DOHH2 (cell line): ENCODE data around the gene ZNF503.

Experiments
- H3F3A ChIP-seq: fragments of 200-600 bp; sonication (generic), shearing (Covaris generic); 2 replicates; pipeline ENCODE4 v1.6.0; 2016; ENCODE audit warnings: antibody characterized with exemption, mild to moderate bottlenecking; ENCODE audit not compliant: control insufficient read depth, insufficient read depth
- H3K27ac ChIP-seq: fragments of 200-600 bp; sonication (generic); 2 replicates; pipeline ENCODE4 v1.5.1; 2014; ENCODE audit warnings: low read depth, mild to moderate bottlenecking, low read length, moderate library complexity
- H3K27me3 ChIP-seq: fragments of 200-600 bp; sonication (generic); 2 replicates; pipeline ENCODE4 v1.6.1; 2014; ENCODE audit warnings: mild to moderate bottlenecking, low read length, mixed read lengths; ENCODE audit not compliant: control insufficient read depth
- H3K36me3 ChIP-seq: fragments of 200-600 bp; sonication (generic); 2 replicates; pipeline ENCODE4 v1.6.1; 2014; ENCODE audit warnings: mild to moderate bottlenecking, low read length, moderate library complexity, mixed read lengths; ENCODE audit not compliant: control insufficient read depth
- H3K4me1 ChIP-seq: fragments of 200-600 bp; sonication (generic); 2 replicates; pipeline ENCODE4 v1.6.1; 2014; ENCODE audit warnings: mild to moderate bottlenecking, low read length, mixed read lengths; ENCODE audit not compliant: control insufficient read depth
- H3K4me2 ChIP-seq: fragments of 200-600 bp; sonication (generic); 2 replicates; pipeline ENCODE4 v1.6.0; 2014; ENCODE audit warnings: mild to moderate bottlenecking, low read length, moderate library complexity
- H3K4me3 ChIP-seq: fragments of 200-600 bp; sonication (generic); 2 replicates; pipeline ENCODE4 v1.5.1; 2014; ENCODE audit warnings: mild to moderate bottlenecking, low read length, mixed read lengths
- H3K79me2 ChIP-seq: fragments of 200-600 bp; sonication (generic); 2 replicates; pipeline ENCODE4 v1.6.1; 2014; ENCODE audit warnings: mild to moderate bottlenecking, low read length, mixed read lengths; ENCODE audit not compliant: control insufficient read depth
- H3K9me2 ChIP-seq: fragments of 200-600 bp; sonication (generic); replicated peaks from 2 replicates; pipeline ENCODE4 v1.6.1; 2014; ENCODE audit warnings: mild to moderate bottlenecking, low read length, mixed read lengths; ENCODE audit not compliant: control insufficient read depth
- H3K9me3 ChIP-seq: fragments of 200-600 bp; sonication (generic); 2 replicates; pipeline ENCODE4 v1.6.1; 2014; ENCODE audit warnings: antibody characterized with exemption, low read length, mixed read lengths; ENCODE audit not compliant: control insufficient read depth, insufficient read depth
- H4K20me1 ChIP-seq: fragments of 200-600 bp; sonication (generic); 2 replicates; pipeline ENCODE4 v1.6.0; 2014; ENCODE audit warnings: low read depth, mild to moderate bottlenecking, antibody characterized with exemption, low read length, moderate library complexity; ENCODE audit not compliant: control insufficient read depth, insufficient read depth
- CTCF ChIP-seq: fragments of 200-600 bp; sonication (generic); IDR thresholded peaks from one replicate; pipeline ENCODE4 v1.5.1; 2014; ENCODE audit warnings: antibody characterized with exemption, mild to moderate bottlenecking, low read depth, low read length; ENCODE audit not compliant: poor library complexity, severe bottlenecking
- EZH2phosphoT487 ChIP-seq: fragments of 200-600 bp; sonication (generic); IDR thresholded peaks from 2 replicates; pipeline ENCODE4 v1.6.1; 2017; ENCODE audit warnings: borderline replicate concordance, mild to moderate bottlenecking, antibody characterized with exemption, low read length, moderate library complexity, mixed read lengths

ZNF503 gene

GRCh38 chr10:75403144-75403938, 1.8 kb upstream of the ZNF503 start:
- Histone ChIP-seq H3K4me3 (no peak overlapping the region), H3K4me1 (no peaks in the 10 kb centered on the region), H3K9me3 (peaks cover 17% of the 10 kb centered on the region; the same call in 1 of the 2 replicates), H3K36me3 (no peaks in the 10 kb centered on the region), H3F3A (no peaks in the 10 kb centered on the region), H3K27ac (no peak overlapping the region), H4K20me1 (no peaks in the 10 kb centered on the region), H3K79me2 (no peaks in the 10 kb centered on the region), H3K27me3 (no peaks in the 10 kb centered on the region), H3K9me2 (no peaks in the 10 kb centered on the region), H3K4me2 (no peak overlapping the region)
- no peak for TF ChIP-seq EZH2phosphoT487
- no peak for TF ChIP-seq CTCF

- no peaks in the 10 kb centered on the region for H3K79me2 ChIP-seq
- no peaks in the 10 kb centered on the region for H3K9me2 ChIP-seq
- no peaks in the 10 kb centered on the region for H3K27me3 ChIP-seq
- H3K4me3 ChIP-seq, result no peak overlapping the region
- peaks cover 17% of the 10 kb centered on the region; the same call in 1 of the 2 replicates for H3K9me3 ChIP-seq
- no peaks in the 10 kb centered on the region for H3K36me3 ChIP-seq
- no peaks in the 10 kb centered on the region for H3K4me1 ChIP-seq
- no peak overlapping the region for H3K4me2 ChIP-seq
- H3K27ac ChIP-seq, result no peak overlapping the region
- no peaks in the 10 kb centered on the region for H3F3A ChIP-seq
- TF ChIP-seq EZH2phosphoT487, result no peak
- TF ChIP-seq CTCF, result no peak
- H4K20me1 ChIP-seq, result no peaks in the 10 kb centered on the region
Measured at GRCh38 chr10:75402486-75403143, 1.1 kb upstream of the ZNF503 start.

- TF ChIP-seq CTCF (no peak), EZH2phosphoT487 (no peak)
- Histone ChIP-seq H3F3A (no peaks in the 10 kb centered on the region), H4K20me1 (no peaks in the 10 kb centered on the region), H3K36me3 (no peaks in the 10 kb centered on the region), H3K4me2 (no peak overlapping the region), H3K79me2 (no peaks in the 10 kb centered on the region), H3K9me3 (peaks cover 24% of the 10 kb centered on the region; the same call in 1 of the 2 replicates), H3K27me3 (no peaks in the 10 kb centered on the region), H3K27ac (no peak overlapping the region), H3K4me3 (no peak overlapping the region), H3K4me1 (no peaks in the 10 kb centered on the region), H3K9me2 (no peaks in the 10 kb centered on the region)
Measured at GRCh38 chr10:75400771-75401568, 594 bp downstream of the ZNF503 start.
